Sigmoid colon (tissue), 7 donors: ENCODE data around the gene SLC17A2. TPM values are rescaled to one million over a fixed set of nuclear protein-coding genes. Genes with fewer than 3 reads are reported as not detected.
"Not testable (repeated sequence)": the region's sequence is repeated elsewhere in the genome, so short reads cannot be mapped to it uniquely, and the experiment has no call there.

ENCODE experiments used
- DNase-seq: peaks from one replicate; pipeline ENCODE4 v3.0.0-alpha.2; 2019
- H3K27ac ChIP-seq, 4 donors: fragments of 200-600 bp; sonication (generic); one replicate each; pipeline ENCODE4 v1.5.1; 2016 to 2019; ENCODE audit warnings: mild to moderate bottlenecking in 1 of 4
- H3K27me3 ChIP-seq, 3 donors: fragments of 200-600 bp; sonication (generic); one replicate each; pipeline ENCODE4 v1.5.1; 2019; ENCODE audit warnings: mild to moderate bottlenecking in 1 of 3
- H3K36me3 ChIP-seq, 4 donors: fragments of 200-600 bp; sonication (generic); one replicate each; pipeline ENCODE4 v1.5.1; 2016 to 2019
- H3K4me1 ChIP-seq, 4 donors: fragments of 200-600 bp; sonication (generic); one replicate each; pipeline ENCODE4 v1.5.1; 2017 to 2019
- H3K4me3 ChIP-seq, 4 donors: fragments of 200-600 bp; sonication (generic); one replicate each; pipeline ENCODE4 v1.5.1; 2017 to 2019; ENCODE audit warnings: mild to moderate bottlenecking in 2 of 4, moderate library complexity in 1 of 4
- H3K9me3 ChIP-seq, 4 donors: fragments of 200-600 bp in 3 of 4; sonication (generic) in 3 of 4; one replicate each; pipeline versions ENCODE4 v1.5.1 to v1.6.1; 2013 to 2019
- EP300 ChIP-seq, 4 donors: sonication (generic); formaldehyde crosslinking; IDR thresholded peaks; one replicate each; pipeline ENCODE4 v1.6.1; 2017; ENCODE audit warnings: antibody characterized with exemption in 4 of 4
- POLR2A ChIP-seq, 2 donors: fragments of 450-650 bp; IDR thresholded peaks; one replicate each; pipeline ENCODE4 v1.6.1; 2016; ENCODE audit warnings: antibody characterized with exemption in 2 of 2, mild to moderate bottlenecking in 2 of 2, moderate library complexity in 2 of 2
- POLR2AphosphoS5 ChIP-seq, 4 donors: sonication (generic); formaldehyde crosslinking; IDR thresholded peaks; one replicate each; pipeline ENCODE4 v1.6.1; 2017; ENCODE audit warnings: antibody characterized with exemption in 4 of 4
- WGBS, 2 donors: extraction: QIAGEN DNeasy Blood & Tissue Kit; methylation state at CpG; one replicate each; pipeline ENCODE4 v1.1.7; 2013; 5-methylcytosine and 5-hydroxymethylcytosine counted together
- intact Hi-C: fragments of 100-400 bp; cut with DNase I; formaldehyde crosslinking; loops from one replicate; pipeline ENCODE4 v1.15.1; 2023
- polyA plus RNA-seq, 3 donors: library from polyadenylated mRNA; stranded (reverse); fragments of 200-250 nt; gene quantifications; one replicate each; pipeline ENCODE4 v1.2.3, GENCODE V29; 2013
- total RNA-seq, 4 donors: library from RNA; depleted of rRNA; stranded (reverse); fragments of >200 nt; gene quantifications; one replicate each; pipeline ENCODE4 v1.1.0, GENCODE V29; 2016
- TF ChIP-seq, protein P1 (sequence below), 4 experiments: fragments of 450-650 bp in 3 of 4; fragments of 200-600 bp in 1 of 4; IDR thresholded peaks; one replicate each; pipeline ENCODE4 v1.5.1; 2016 to 2019; ENCODE audit warnings: antibody characterized with exemption in 4 of 4, mild to moderate bottlenecking in 3 of 4, moderate library complexity in 2 of 4
- donor health status: healthy with polysubstance abuse.
- donor health status: Bipolar disorder and iron deficiency.
- donor health status: healthy.

Gene SLC17A2
- total and polyA plus RNA-seq, 7 donors, result not detected

DNA sequence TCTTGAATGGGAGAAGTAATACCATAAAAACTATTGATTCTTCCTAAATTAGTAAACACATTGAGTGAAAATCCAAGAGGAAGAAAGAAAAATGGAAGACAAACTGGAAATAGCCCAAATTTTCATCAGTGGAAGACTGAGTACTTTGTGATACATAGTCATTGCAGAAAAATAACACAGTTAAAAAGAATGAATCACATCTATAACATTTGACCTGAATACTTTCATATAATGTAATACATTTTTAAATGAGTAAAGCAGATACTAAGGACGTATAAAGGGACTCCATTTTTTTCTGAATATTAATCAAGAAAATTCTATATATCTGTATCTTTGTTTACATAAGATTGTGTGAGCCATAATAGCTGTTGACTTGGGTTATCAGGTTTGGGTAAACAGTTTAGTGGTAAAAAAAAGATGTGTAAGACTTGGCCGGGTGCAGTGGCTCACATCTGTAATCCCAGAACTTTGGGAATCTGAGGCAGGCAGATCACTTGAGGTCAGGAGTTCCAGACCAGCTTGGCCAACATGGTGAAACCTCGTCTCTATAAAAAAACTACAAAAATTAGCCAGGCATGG, 4.3 kb upstream of the SLC17A2 start:
- Histone ChIP-seq H3K4me1 (no peaks in the 10 kb centered on the region), H3K9me3 (no peaks in the 10 kb centered on the region), H3K36me3 (no peaks in the 10 kb centered on the region), H3K27me3 (no peaks in the 10 kb centered on the region), H3K27ac (no peak overlapping the region), H3K4me3 (no peak overlapping the region)
- TF ChIP-seq, protein P1, sequence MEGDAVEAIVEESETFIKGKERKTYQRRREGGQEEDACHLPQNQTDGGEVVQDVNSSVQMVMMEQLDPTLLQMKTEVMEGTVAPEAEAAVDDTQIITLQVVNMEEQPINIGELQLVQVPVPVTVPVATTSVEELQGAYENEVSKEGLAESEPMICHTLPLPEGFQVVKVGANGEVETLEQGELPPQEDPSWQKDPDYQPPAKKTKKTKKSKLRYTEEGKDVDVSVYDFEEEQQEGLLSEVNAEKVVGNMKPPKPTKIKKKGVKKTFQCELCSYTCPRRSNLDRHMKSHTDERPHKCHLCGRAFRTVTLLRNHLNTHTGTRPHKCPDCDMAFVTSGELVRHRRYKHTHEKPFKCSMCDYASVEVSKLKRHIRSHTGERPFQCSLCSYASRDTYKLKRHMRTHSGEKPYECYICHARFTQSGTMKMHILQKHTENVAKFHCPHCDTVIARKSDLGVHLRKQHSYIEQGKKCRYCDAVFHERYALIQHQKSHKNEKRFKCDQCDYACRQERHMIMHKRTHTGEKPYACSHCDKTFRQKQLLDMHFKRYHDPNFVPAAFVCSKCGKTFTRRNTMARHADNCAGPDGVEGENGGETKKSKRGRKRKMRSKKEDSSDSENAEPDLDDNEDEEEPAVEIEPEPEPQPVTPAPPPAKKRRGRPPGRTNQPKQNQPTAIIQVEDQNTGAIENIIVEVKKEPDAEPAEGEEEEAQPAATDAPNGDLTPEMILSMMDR (IDR thresholded peaks at IDR 0.05), result no peak
- TF ChIP-seq POLR2AphosphoS5 (IDR thresholded peaks at IDR 0.05) (no peak), EP300 (IDR thresholded peaks at IDR 0.05) (no peak), POLR2A (IDR thresholded peaks at IDR 0.05) (no peak)
- no peak for DNase-seq
- intact Hi-C loops, result no loop called here
- 57 to 75% methylated on average over 3 of the region's 3 CpGs for WGBS, 2 donors

DNA sequence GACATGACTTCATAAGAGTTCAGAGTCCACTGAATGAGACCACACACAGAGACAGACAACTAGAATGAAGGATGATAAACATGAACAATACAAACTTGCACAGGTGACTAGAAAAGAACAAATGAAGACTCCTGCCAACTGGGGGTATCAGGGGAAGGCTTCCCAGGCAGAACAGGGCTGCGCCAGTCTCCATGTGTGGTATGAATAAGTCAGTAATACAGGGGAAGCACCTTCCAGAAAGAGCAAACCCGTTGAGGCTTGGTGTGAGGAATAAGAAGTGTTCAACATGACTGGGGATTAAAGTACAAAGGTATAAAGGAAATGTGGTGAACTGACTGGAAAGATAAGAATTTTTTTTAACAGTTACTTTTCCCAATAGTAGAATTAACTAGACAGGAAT, 3.7 kb upstream of the SLC17A2 start:
- no peak for DNase-seq
- Histone ChIP-seq H3K36me3 (no peaks in the 10 kb centered on the region), H3K4me1 (no peaks in the 10 kb centered on the region), H3K9me3 (no peaks in the 10 kb centered on the region), H3K27ac (no peak overlapping the region), H3K4me3 (no peak overlapping the region), H3K27me3 (no peaks in the 10 kb centered on the region)
- WGBS, 2 donors, result 57 to 58% methylated on average over 2 of the region's 2 CpGs
- TF ChIP-seq POLR2AphosphoS5 (IDR thresholded peaks at IDR 0.05) (no peak), EP300 (IDR thresholded peaks at IDR 0.05) (no peak)
- TF ChIP-seq, protein P1 (IDR thresholded peaks at IDR 0.05), result no peak
- intact Hi-C loops, result no loop called here

DNA sequence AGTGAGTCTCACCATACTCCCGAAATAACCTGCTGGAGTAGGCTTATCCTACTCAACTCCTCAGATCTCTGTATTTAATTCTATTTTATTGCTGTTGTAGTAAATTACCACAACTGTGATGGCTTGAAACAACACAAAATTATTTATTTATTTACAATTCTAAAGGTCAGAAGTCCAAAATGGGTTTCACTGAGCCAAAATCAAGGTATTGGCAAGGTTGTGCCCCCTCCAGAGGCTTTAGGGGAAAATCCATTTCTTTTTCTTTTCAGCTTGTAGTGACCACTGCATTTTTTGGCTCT, 869 bp upstream of the SLC17A2 start:
- no peak for TF ChIP-seq POLR2AphosphoS5 (IDR thresholded peaks at IDR 0.05)
- TF ChIP-seq, protein P1 (IDR thresholded peaks at IDR 0.05), result no peak
- TF ChIP-seq EP300 (IDR thresholded peaks at IDR 0.05), result no peak
- TF ChIP-seq POLR2A (IDR thresholded peaks at IDR 0.05), result no peak
- H3K9me3 ChIP-seq, result no peaks in the 10 kb centered on the region
- no peak overlapping the region for H3K4me3 ChIP-seq
- H3K4me1 ChIP-seq, result no peaks in the 10 kb centered on the region
- no peaks in the 10 kb centered on the region for H3K36me3 ChIP-seq
- H3K27ac ChIP-seq, result no peak overlapping the region
- WGBS, 2 donors, result 38 to 62% methylated on average over 1 of the region's 1 CpG
- intact Hi-C loops, result no loop called here
- H3K27me3 ChIP-seq, result no peaks in the 10 kb centered on the region
- DNase-seq, result no peak

GRCh38 chr6:25929785-25930184, 706 bp downstream of the SLC17A2 start:
- DNase-seq, result not testable (repeated sequence)
- 92 to 94% methylated on average over 12 of the region's 12 CpGs for WGBS, 2 donors

DNA sequence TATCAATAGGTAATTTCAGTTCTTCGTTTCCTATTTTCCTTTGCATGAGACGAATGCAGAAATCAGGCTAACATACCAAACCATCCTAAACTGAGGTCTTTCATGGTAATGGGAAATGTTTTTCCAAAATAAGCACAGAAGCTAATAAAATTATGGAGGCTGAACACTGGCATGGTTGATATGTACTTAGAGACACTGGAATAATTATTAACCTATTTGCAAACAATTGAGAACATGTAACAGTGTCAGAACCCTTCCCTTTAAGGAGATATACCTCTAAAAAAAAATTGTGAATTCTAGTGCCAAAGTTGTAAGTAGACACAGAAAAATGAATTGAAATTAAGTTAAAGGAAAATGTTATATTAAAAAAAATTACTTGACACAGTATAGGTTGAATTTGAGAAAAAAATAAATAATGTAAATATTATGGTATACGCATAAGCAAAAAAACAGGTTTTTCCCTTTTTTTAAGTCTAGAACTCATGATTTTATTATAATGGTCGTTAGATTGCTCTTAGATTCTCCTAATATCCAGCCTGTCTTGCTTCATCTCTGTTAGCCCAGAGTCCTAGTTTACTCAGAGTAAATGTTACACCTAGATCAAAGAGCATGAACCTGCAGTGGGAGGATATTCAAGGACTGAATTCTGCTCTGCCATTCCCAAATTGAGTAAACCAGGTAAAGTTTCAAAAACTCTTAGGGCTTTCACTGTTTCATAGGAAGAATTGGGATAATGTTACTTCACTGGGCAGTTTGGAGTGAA, 1.7 kb downstream of the SLC17A2 start:
- no peak for TF ChIP-seq POLR2AphosphoS5 (IDR thresholded peaks at IDR 0.05)
- no peak for TF ChIP-seq EP300 (IDR thresholded peaks at IDR 0.05)
- no peak for TF ChIP-seq POLR2A (IDR thresholded peaks at IDR 0.05)
- TF ChIP-seq, protein P1 (IDR thresholded peaks at IDR 0.05), result no peak
- Histone ChIP-seq H3K9me3 (no peaks in the 10 kb centered on the region), H3K4me1 (no peaks in the 10 kb centered on the region), H3K36me3 (no peaks in the 10 kb centered on the region), H3K27ac (no peak overlapping the region), H3K27me3 (no peaks in the 10 kb centered on the region), H3K4me3 (no peak overlapping the region)
- intact Hi-C loops, result no loop called here
- WGBS, 2 donors, result 63 to 80% methylated on average over 4 of the region's 4 CpGs
- DNase-seq, result no peak

More at GRCh38 chr6:25929785-25930184, 706 bp downstream of the SLC17A2 start:
- H3K9me3 ChIP-seq, H3K4me3 ChIP-seq, H3K27ac ChIP-seq, H3K27me3 ChIP-seq, H3K36me3 ChIP-seq, H3K4me1 ChIP-seq, intact Hi-C loops: not testable (repeated sequence)
